Measurements from ENCODE around the gene KRT85. TPM values are rescaled to one million over a fixed set of nuclear protein-coding genes. Genes with fewer than 3 reads are reported as not detected.

The KRT85 gene
- total RNA-seq, 2 experiments from 2014 or later = not detected

DNA sequence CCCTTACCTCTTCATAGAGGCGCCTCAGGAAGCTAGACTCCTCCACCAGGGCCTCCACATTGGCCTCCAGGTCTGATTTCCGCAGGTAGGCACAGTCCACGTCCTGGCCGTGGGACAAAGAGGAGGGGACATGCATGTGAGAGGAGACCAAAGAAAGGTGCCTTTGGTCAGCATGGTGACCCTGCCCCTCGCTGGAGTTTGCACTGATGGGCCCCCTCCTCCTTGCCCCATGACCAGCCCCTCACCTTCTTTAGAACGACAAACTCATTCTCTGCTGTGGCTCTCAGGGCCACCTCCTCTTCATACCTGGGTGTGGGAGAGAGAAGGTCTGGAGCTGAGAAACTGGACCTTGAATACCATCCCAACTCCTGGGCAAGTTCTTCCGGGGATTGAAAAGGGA lies 3.2 kb downstream of the KRT85 start:
- ChIA-PET POLR2A (no interaction called here), CTCF (no interaction called here)
- H3K4me3 Mint-ChIP-seq = no peak overlapping the region
- DNase-seq = no peak
- peaks cover 8% of the 10 kb centered on the region for H3K4me1 Mint-ChIP-seq (ENCODE audit: low read depth)
- no peak for ATAC-seq (ENCODE audit: poor library complexity)
- H3K4me1 ChIP-seq (ENCODE audit: insufficient read depth, low read length) = peaks cover 7% of the 10 kb centered on the region
- no peaks in the 10 kb centered on the region for H3K36me3 ChIP-seq (ENCODE audit: insufficient read depth, low read length)
- peaks cover 0 to 4% of the 10 kb centered on the region in 2 experiments for H3K27me3 ChIP-seq (ENCODE audit: control insufficient read depth in 1 of 2, insufficient read depth in 2 of 2, low read length in 2 of 2)
- H3K27ac Mint-ChIP-seq = no peak overlapping the region
- H3K4me3 ChIP-seq (ENCODE audit: low read length) = no peak overlapping the region
- intact Hi-C loops (cut with DNase I, micrococcal nuclease) = no loop called here
- no peaks in the 10 kb centered on the region for H3K36me3 Mint-ChIP-seq (ENCODE audit: low read depth)
- H3K27ac ChIP-seq (ENCODE audit: low read depth in 1 of 2, low read length in 2 of 2) = no peak overlapping the region
- TF ChIP-seq, protein P1, sequence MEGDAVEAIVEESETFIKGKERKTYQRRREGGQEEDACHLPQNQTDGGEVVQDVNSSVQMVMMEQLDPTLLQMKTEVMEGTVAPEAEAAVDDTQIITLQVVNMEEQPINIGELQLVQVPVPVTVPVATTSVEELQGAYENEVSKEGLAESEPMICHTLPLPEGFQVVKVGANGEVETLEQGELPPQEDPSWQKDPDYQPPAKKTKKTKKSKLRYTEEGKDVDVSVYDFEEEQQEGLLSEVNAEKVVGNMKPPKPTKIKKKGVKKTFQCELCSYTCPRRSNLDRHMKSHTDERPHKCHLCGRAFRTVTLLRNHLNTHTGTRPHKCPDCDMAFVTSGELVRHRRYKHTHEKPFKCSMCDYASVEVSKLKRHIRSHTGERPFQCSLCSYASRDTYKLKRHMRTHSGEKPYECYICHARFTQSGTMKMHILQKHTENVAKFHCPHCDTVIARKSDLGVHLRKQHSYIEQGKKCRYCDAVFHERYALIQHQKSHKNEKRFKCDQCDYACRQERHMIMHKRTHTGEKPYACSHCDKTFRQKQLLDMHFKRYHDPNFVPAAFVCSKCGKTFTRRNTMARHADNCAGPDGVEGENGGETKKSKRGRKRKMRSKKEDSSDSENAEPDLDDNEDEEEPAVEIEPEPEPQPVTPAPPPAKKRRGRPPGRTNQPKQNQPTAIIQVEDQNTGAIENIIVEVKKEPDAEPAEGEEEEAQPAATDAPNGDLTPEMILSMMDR (IDR thresholded peaks at IDR 0.05) = no peak
- no peaks in the 10 kb centered on the region for H3K9me3 Mint-ChIP-seq
- H3K27me3 Mint-ChIP-seq = peaks cover 10% of the 10 kb centered on the region
- no peaks in the 10 kb centered on the region for H3K9me3 ChIP-seq (ENCODE audit: control insufficient read depth in 1 of 2, insufficient read depth in 1 of 2, low read length in 2 of 2)

DNA sequence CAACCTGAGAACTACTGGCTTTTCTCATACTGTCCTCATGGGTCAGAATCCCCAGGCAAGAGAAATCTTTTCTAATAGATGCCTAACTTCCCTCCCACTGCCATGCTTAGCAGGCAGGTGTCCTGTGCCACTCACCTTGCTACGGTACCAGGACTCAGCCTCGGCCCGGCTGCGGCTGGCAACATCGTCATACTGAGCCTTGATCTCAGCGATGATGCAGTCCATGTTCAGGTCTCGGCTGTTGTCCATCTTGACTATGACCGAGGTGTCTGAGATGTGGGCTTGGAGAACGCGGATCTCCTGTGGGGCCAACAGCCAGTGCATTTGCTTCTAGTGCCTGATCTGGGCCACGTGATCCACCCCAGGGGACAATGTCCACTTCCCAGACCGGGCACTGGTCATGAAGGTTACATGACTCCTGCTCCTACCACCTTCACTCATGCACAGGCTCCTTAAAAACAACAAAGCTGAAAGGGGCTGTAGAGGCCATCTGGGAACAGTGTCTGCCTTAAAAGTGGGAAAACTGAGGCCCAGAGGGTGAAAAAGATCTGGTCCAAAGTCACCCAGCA lies 4.1 kb downstream of the KRT85 start:
- peaks cover 17% of the 10 kb centered on the region for H3K4me1 Mint-ChIP-seq (ENCODE audit: low read depth)
- CTCF ChIA-PET = no interaction called here

GRCh38 chr12:52362118-52362726 lies 5.1 kb downstream of the KRT85 start:
- H3K4me1 Mint-ChIP-seq (ENCODE audit: low read depth) = peaks cover 22% of the 10 kb centered on the region
- H3K27ac ChIP-seq (ENCODE audit: low read depth in 1 of 2, low read length in 2 of 2) = no peak overlapping the region
- H3K9me3 Mint-ChIP-seq = no peaks in the 10 kb centered on the region
- no peaks in the 10 kb centered on the region for H3K36me3 Mint-ChIP-seq (ENCODE audit: low read depth)
- no peaks in the 10 kb centered on the region for H3K27me3 ChIP-seq (ENCODE audit: control insufficient read depth in 1 of 2, insufficient read depth in 2 of 2, low read length in 2 of 2)
- ChIA-PET POLR2A (interaction anchor here (1.1 kb wide), 1 partner anchor 12 kb away, joined by 3 read pairs; no protein-coding TSS in a partner anchor), CTCF (interaction anchor here (1.0 kb wide), 1 partner anchor 35 kb away, joined by 3 read pairs; no protein-coding TSS in a partner anchor)
- no peak overlapping the region for H3K4me3 ChIP-seq (ENCODE audit: low read length)
- H3K4me3 Mint-ChIP-seq = no peak overlapping the region
- H3K9me3 ChIP-seq (ENCODE audit: control insufficient read depth in 1 of 2, insufficient read depth in 1 of 2, low read length in 2 of 2) = no peaks in the 10 kb centered on the region
- no peaks in the 10 kb centered on the region for H3K36me3 ChIP-seq (ENCODE audit: insufficient read depth, low read length)
- H3K27me3 Mint-ChIP-seq = no peaks in the 10 kb centered on the region
- intact Hi-C loops (cut with DNase I, micrococcal nuclease) = no loop called here
- no peak for ATAC-seq (ENCODE audit: poor library complexity)
- H3K27ac Mint-ChIP-seq = no peak overlapping the region
- no peak for DNase-seq
- peaks cover 17% of the 10 kb centered on the region for H3K4me1 ChIP-seq (ENCODE audit: insufficient read depth, low read length)
- TF ChIP-seq, protein P1 (IDR thresholded peaks at IDR 0.05) = no peak

More for the DNA sequence above, 4.1 kb downstream of the KRT85 start:
- POLR2A ChIA-PET = no interaction called here
- Histone ChIP-seq H3K27ac (ENCODE audit: low read depth in 1 of 2, low read length in 2 of 2) (no peak overlapping the region), H3K4me3 (ENCODE audit: low read length) (no peak overlapping the region), H3K27me3 (ENCODE audit: control insufficient read depth in 1 of 2, insufficient read depth in 2 of 2, low read length in 2 of 2) (peaks cover 0 to 2% of the 10 kb centered on the region in 2 experiments), H3K36me3 (ENCODE audit: insufficient read depth, low read length) (no peaks in the 10 kb centered on the region), H3K9me3 (ENCODE audit: control insufficient read depth in 1 of 2, insufficient read depth in 1 of 2, low read length in 2 of 2) (no peaks in the 10 kb centered on the region), H3K4me1 (ENCODE audit: insufficient read depth, low read length) (peaks cover 15% of the 10 kb centered on the region)
- Mint-ChIP-seq H3K9me3 (no peaks in the 10 kb centered on the region), H3K36me3 (ENCODE audit: low read depth) (no peaks in the 10 kb centered on the region), H3K27me3 (peaks cover 1% of the 10 kb centered on the region), H3K4me3 (no peak overlapping the region), H3K27ac (no peak overlapping the region)
- TF ChIP-seq, protein P1 (IDR thresholded peaks at IDR 0.05) = no peak
- no peak for DNase-seq
- no peak for ATAC-seq (ENCODE audit: poor library complexity)
- intact Hi-C loops (cut with DNase I, micrococcal nuclease) = no loop called here
